Measurements from ENCODE around the gene TGFB3. TPM values are rescaled to one million over a fixed set of nuclear protein-coding genes. Genes with fewer than 3 reads are reported as not detected.

The TGFB3 gene
- total RNA-seq, 3 donors from 2014 or later, result 3.0 to 4.1 (median 4.1) TPM

- no peak overlapping the region for H3K4me3 Mint-ChIP-seq
- ATAC-seq (no peak), DNase-seq (no peak)
- peaks cover 6% of the 10 kb centered on the region for H3K36me3 Mint-ChIP-seq (ENCODE audit: insufficient read depth)
- no peaks in the 10 kb centered on the region for H3K4me1 Mint-ChIP-seq (ENCODE audit: low read depth)
- H3K27me3 Mint-ChIP-seq (ENCODE audit: low read depth), result no peaks in the 10 kb centered on the region
- no peaks in the 10 kb centered on the region for H3K9me3 Mint-ChIP-seq
Measured at GRCh38 chr14:75917946-75918335, 63.9 kb downstream of the TGFB3 start.

DNA sequence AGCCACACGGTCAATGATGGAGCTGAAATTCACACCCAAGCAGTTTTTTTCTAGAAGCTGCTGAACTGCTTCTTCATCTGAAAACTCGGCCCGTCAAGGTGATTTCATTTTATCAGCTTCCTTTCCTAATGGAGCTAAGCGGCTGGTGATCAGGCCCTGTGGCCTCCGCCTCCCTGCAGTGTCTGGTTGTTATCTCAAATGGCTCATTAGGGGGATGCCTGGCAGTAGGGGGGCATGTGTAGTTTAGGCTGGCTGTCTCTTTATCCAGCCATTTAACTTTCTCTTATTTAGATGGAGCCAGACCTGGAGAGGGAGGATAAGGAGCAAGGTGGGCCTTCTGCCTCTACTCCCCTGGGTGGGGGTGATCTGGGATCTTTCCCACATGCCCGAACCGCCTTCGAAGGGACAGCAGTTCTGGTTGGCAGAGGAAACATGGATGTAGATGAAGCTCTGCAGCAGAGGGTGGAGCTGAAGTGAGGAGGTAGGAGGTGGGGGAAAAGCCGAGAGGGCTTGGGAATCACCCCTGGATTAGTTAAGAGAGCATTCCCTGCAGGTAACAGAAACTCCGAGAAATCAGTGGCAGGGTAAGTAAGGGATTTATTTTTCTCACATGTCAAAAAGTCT is 64.4 kb downstream of the TGFB3 start:
- Mint-ChIP-seq H3K9me3 (no peaks in the 10 kb centered on the region), H3K27me3 (ENCODE audit: low read depth) (no peaks in the 10 kb centered on the region), H3K4me1 (ENCODE audit: low read depth) (no peaks in the 10 kb centered on the region), H3K36me3 (ENCODE audit: insufficient read depth) (peaks cover 6% of the 10 kb centered on the region), H3K4me3 (no peak overlapping the region)
- ATAC-seq (no peak), DNase-seq (no peak)

DNA sequence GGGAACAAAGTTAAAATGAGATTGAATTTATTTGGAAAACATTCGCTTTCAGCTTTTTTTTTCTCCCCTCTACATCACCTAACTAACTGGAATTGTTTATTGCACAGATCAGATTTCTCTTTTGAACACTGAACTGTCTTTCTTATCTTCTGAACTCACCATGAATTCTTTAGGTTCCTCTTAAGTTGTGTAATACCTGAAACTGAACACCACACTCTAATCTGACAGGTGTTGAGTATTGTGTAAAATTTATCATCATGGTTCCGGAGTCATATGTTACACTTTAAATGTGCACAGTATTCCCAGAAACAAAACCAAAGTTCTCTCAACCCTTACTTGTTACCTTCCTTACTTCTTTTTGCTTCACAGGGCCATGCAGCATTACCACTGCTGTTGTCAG is 66.8 kb downstream of the TGFB3 start:
- Mint-ChIP-seq H3K36me3 (ENCODE audit: insufficient read depth) (peaks cover 7% of the 10 kb centered on the region), H3K4me1 (ENCODE audit: low read depth) (no peaks in the 10 kb centered on the region), H3K27me3 (ENCODE audit: low read depth) (no peaks in the 10 kb centered on the region), H3K4me3 (no peak overlapping the region), H3K9me3 (no peaks in the 10 kb centered on the region)
- DNase-seq (no peak), ATAC-seq (no peak)

DNA sequence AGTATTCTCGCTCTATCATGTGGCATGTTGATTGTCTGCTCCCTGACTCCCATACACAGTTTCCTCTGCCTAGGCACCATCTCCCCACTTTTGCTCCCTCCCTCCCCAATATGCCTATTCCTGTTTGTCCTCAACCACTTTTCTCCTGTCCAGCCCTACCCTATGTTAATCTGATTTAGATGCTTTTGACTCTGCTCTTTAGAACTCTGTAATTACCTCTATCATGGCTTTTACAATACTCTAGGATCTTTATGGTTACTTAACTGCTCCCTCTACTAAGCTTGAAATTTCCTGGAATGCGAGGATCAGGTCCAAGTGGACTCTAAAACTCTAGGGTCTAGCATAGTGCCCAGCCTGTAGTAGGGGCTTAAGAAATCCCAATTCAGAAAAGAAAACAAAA is 68.6 kb downstream of the TGFB3 start:
- no peak overlapping the region for H3K4me3 Mint-ChIP-seq
- no peak for DNase-seq
- H3K36me3 Mint-ChIP-seq (ENCODE audit: insufficient read depth), result peaks cover 7% of the 10 kb centered on the region
- ATAC-seq, result no peak
- no peaks in the 10 kb centered on the region for H3K9me3 Mint-ChIP-seq
- no peaks in the 10 kb centered on the region for H3K27me3 Mint-ChIP-seq (ENCODE audit: low read depth)
- H3K4me1 Mint-ChIP-seq (ENCODE audit: low read depth), result no peaks in the 10 kb centered on the region

- H3K36me3 Mint-ChIP-seq (ENCODE audit: insufficient read depth), result peaks cover 7% of the 10 kb centered on the region
- no peaks in the 10 kb centered on the region for H3K9me3 Mint-ChIP-seq
- DNase-seq, result no peak
- ATAC-seq, result no peak
- H3K27me3 Mint-ChIP-seq (ENCODE audit: low read depth), result no peaks in the 10 kb centered on the region
- H3K4me1 Mint-ChIP-seq (ENCODE audit: low read depth), result no peaks in the 10 kb centered on the region
- H3K4me3 Mint-ChIP-seq, result no peak overlapping the region
Measured at GRCh38 chr14:75911883-75912282, 69.9 kb downstream of the TGFB3 start.

DNA sequence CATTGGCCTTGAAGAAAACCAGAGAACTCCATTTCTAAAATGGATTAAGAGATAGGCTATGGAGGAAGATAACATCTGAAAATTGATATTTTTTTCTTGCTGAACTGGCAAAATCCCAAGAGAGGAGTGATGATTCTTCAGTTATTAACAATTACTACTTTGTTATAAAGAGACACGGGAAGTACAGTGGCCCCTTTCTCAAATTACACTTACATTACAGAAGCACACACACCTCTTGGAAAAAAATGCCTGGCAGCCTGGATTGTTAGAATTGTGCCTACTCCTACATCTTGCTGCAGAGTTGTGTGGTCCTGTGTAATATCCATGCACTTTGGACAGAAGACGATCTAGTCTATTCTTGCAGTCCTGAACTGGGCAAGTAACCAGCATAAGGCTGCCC is 71.7 kb downstream of the TGFB3 start:
- peaks cover 5% of the 10 kb centered on the region for H3K36me3 Mint-ChIP-seq (ENCODE audit: insufficient read depth)
- H3K9me3 Mint-ChIP-seq, result no peaks in the 10 kb centered on the region
- DNase-seq (no peak), ATAC-seq (no peak)
- H3K4me1 Mint-ChIP-seq (ENCODE audit: low read depth), result no peaks in the 10 kb centered on the region
- no peak overlapping the region for H3K4me3 Mint-ChIP-seq
- H3K27me3 Mint-ChIP-seq (ENCODE audit: low read depth), result no peaks in the 10 kb centered on the region

DNA sequence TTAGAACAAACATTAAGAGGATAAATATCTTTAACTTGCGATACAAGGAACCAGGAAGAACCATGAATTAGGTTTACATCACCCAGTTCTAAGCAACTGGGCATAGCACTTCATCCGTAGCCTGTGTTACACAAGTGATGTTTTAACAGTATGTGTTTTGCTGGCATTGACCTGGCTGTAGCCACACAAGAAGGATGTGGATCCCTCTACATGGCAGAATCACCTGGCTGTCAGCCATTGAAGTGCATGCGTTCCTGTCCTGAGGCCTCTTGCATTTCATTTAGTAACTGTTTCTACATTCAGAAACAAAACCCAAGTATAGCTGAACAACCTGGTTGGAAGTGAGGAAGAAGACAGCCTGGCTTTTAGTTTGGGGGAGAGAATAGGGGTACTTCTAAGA is 72.2 kb downstream of the TGFB3 start:
- H3K36me3 Mint-ChIP-seq (ENCODE audit: insufficient read depth), result peaks cover 5% of the 10 kb centered on the region
- no peak for ATAC-seq
- DNase-seq, result no peak
- no peaks in the 10 kb centered on the region for H3K4me1 Mint-ChIP-seq (ENCODE audit: low read depth)
- no peak overlapping the region for H3K4me3 Mint-ChIP-seq
- H3K27me3 Mint-ChIP-seq (ENCODE audit: low read depth), result no peaks in the 10 kb centered on the region
- H3K9me3 Mint-ChIP-seq, result no peaks in the 10 kb centered on the region

Other genes with a start within 250 kb of the TGFB3 start
- 10 to 100 TPM; 11.6 to 13.1 (median 12.3) TPM for gene IFT43, start 3.8 kb upstream of the TGFB3 start, total RNA-seq
- gene GPATCH2L, start 169.9 kb upstream of the TGFB3 start, total RNA-seq, result 10 to 100 TPM; 31.3 to 41.4 (median 40.8) TPM

All from activated T-cell treated with anti-CD3 and anti-CD28 coated beads, Interleukin-2, amount 50 U/mL, for 4 hours (primary cell).